Activated T-cell treated with anti-CD3 and anti-CD28 coated beads, Interleukin-2, amount 50 U/mL, for 48 hours (primary cell): Measurements from ENCODE around the gene SESN1.

Experiments used
- DNase-seq, 2 experiments: peaks; one replicate each; pipeline ENCODE4 v3.0.0-alpha.2; 2020

The SESN1 gene

GRCh38 chr6:108955329-108955949, 139.2 kb downstream of the SESN1 start:
- no peak for DNase-seq

DNA sequence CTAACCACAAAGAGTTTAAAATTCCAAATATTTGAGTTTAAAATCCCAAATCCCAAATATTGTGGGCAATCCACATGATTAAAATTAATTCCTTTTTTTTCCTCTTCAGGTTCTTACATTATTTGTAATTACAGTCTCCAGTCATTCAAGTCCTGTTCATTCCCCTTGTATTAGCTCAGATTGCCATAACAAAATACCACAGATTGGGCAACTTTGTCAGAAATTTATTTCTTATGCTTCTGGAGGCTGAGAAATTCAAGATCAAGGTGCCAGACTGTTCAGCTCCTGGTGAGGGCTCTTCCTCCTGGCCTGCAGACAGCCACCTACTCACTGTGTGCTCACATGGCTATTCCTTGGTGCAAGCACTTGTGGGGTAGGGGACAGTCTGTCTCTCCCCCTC, 141.0 kb downstream of the SESN1 start:
- no peak for DNase-seq

GRCh38 chr6:108952776-108953486, 141.7 kb downstream of the SESN1 start:
- DNase-seq: no peak

DNA sequence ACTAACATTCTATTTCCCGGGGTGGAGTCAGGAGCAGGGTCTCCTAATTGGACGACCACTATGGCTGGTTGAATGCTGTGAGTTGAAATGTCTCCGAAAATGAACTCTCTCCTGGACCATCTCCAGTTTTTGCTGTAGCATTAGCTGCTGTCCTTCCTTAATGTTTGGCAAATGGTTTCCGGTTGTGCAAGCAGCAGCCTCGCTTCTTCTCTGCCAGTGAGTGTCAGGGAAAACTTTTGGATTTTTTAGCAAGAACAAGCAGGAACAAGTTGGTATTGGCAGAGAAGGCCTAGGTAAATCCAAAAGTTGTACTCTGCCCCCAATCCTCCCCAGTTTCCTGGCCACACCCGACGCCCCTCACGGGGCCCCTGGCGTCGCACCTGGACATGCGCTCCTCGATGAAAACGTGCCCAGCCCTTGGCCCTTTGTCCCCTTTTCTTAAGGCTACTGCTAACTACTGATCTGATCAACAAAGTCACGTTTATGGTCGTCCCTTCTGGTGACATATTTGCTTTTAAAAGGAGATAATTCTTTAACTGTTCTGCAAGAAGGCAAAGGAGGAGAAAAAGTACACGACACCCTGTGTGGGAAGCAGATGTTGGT, 143.2 kb downstream of the SESN1 start:
- no peak for DNase-seq

DNA sequence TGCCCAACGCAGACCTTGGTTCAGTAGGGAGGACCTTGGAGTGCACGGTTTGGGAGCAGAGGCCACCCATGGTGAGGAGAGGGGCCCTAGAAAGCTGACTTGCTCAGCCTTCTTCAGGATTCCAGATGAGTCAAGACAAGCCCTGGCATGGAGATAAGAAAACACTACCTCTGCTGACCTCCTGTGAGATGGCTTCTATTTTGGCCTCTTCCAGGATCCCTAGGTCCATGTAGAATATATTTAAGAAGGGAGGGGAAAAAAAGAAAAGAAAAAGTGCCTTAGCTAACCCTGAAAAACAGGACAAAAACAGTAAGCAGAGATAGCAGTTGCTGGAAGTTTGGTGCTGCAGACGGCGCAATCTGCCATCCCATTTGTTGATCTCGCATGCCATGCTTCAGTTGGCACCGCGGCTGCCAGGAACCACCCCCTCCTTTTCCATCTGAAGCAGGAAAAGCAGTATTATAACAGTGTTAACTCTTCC, 146.4 kb downstream of the SESN1 start:
- no peak for DNase-seq

- no peak for DNase-seq
These were observed 147.4 kb downstream of the SESN1 start for GRCh38 chr6:108947114-108947854.

DNA sequence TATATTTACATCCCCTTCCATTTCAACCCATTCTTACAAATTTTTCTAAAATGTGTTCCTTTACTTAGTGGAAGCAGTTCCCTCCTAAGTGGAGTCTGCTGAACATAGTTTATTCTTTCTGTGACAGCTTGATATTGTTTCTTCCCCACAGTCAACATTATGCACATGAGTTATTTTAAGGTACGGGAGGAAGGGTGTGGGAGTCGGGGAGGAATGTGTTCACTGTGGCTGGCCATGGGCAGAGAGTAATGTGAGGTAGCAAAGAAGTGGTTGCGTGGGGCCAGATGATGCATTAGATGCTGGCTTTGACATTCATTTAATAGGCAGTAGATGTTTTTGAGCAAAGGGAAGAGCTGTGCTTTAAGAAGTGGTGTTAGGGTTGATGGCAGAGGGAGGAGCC, 148.0 kb downstream of the SESN1 start:
- no peak for DNase-seq

DNA sequence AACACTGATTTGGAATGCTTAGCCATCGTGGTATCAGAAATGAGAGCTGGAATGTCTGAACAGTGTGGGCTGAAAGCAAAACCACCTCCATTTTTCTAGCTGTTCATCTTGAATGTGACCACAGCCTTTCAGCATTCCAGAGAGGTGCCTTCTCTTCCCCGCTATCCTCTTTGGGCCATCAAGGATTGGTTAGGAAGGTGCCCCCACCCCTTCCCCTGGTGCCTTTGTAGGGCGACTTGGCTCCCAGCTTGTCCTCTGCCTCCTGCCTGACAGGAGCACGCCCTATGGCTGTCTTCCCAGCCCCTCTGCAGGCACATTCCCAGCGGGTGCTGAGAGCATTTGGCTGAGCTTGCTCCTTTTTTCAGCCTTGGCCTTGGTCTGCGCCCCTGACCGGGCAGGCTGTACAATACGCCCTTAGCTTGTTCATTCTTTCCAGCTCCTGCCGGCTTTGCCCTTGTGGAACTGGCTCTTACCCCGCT, 148.9 kb downstream of the SESN1 start:
- no peak for DNase-seq

DNA sequence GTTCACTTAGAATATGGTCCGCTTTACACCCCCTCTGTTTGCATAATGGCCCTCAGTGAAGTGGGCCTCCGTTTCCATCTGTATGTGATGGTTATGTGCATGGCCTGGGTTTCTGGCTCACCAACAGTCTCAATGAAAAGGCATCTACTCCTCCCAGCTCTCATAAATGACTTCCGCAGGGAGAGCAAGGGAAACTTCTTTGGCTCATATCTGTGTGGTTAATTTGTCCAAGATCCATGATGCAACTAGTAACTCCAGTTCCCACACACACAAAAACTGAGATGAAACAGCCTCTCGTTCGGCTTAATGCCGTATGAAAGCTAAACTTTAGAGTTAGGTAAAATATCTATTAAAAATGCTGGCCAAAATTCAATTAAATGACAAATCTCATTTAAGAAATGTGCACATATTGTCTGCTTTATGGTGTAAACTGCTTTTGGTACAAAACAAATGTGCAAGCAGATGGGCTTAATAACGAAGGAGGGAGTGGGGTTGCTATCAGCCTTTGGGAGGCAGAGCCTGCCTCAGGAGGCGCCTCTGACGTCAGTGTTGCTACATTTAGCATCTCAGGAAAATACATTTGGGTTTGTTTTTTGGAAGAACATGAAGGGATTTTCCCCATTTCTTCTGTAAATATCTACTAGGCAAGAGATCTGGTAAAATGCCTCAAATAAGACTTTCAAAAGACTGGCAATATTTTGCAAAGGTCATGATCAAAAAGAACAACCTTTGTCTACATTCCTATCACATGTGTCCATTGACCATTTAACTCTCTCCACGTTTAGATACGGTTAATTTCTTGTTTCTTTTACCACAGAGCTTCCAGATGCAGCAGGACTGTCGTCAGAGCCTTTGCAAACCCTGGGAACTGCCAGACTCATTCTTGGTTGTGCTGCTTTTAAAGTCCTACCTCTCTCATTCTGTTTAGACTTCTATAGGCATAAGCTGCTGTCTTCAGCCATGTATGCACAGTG, 149.7 kb downstream of the SESN1 start:
- DNase-seq: no peak

DNA sequence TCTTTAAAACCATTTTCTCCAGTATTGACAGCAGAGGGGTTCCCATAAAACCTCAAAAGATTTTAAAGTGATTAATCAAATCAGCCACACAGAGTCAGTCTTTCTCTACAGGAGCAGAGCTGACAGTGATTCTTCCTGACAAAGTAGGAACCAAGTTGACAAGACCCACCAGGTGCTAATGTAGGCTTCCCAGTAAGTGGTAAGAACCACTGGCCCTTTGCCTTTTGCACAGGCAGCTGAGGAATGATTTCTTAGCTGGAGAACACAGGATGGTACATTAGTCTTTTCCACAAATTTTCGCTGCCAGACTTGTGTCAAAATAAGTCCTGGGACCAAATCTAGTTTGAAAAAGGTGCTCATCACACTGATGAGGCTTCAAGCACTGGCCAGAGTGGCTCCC, 150.6 kb downstream of the SESN1 start:
- DNase-seq: no peak

DNA sequence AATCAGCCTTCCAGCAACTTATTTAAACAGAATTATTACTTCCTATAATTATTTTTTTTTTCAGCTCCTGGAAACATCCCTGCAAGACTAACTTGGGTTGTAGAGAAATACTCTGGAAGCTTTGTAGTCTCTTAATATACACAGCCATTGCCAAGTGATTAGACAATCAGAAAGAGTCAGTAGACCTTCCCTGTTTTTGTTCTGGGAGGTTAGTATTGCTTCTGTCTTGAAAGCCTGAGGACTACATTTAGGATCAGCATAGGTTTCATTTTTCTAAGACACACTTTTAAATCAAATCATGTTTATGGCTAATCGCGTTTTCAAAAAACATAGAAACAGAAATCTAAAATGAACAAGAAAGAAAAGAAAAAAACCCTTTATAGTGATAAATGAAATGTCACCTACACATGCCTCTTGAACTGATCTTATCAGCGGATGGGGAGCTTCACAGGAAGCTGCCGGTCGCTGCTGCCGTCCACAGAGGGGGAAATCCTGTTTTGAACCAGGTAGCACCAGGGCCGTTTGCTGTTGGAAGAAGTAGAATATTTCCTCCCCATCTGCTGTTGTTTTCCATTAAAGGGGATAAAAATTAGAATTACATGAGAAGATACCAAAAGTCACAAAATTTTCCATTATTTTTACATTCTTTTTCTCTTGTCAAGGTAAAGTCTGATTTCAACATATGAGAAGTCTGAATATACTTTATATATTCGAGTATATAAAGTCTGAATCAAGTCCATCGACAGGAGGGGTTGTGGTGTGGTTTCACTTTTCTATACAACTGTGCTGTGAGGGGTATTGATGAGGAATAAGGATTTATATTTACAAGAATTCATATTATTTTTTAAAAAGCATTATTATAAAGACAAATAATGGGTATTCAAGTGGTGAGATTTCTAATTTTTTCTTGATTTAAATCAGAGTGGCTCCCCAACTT, 151.8 kb downstream of the SESN1 start:
- peak in 1 of 2 experiments; percentile 60 for DNase-seq

DNA sequence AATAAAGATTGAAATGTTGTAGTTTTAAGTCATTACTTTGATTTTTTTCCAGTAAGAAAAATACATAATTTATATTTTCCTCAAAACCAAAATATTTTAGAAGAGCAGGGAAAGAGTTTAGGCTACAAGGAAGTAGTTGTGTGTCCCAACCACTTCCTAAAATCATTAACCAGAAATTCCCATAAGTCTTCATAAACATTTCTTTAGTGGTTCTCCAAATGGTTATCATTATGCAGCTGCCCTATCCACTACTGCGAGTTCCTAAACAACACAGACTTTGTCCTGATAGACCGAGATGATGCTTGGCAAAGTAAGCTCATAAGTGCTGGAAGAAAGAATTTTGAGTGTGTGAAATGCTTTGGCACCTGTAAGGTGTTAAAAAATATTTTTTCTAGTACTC, 152.8 kb downstream of the SESN1 start:
- no peak for DNase-seq

- no peak for DNase-seq
These were observed 153.4 kb downstream of the SESN1 start for GRCh38 chr6:108941281-108941680.

GRCh38 chr6:108940741-108941140, 153.9 kb downstream of the SESN1 start:
- no peak for DNase-seq

- no peak for DNase-seq
These were observed 157.5 kb downstream of the SESN1 start for GRCh38 chr6:108937170-108937569.
